B cell (primary cell): ENCODE data around the gene SPEG. TPM values are rescaled to one million over a fixed set of nuclear protein-coding genes. Genes with fewer than 3 reads are reported as not detected.

ENCODE experiments used
- ATAC-seq: fragments of 200-7000 bp; cut with Tn5 transposase; one replicate; pipeline ENCODE4 v1.10.0; 2021; ENCODE audit warnings: low read depth, mild to moderate bottlenecking, moderate number of reproducible peaks, moderate library complexity
- CTCF ChIA-PET: fragments of 350-600 bp; sonication (Branson Sonifier 250); formaldehyde crosslinking; loops from one replicate; lab custom pipeline; 2021; ENCODE audit warnings: antibody characterized with exemption, inconsistent platforms; lab: Charles Lee
- POLR2A ChIA-PET: fragments of 350-600 bp; sonication (Branson Sonifier 250); formaldehyde crosslinking; loops from one replicate; lab custom pipeline; 2021; ENCODE audit warnings: antibody characterized with exemption; lab: Charles Lee
- DNase-seq: peaks from one replicate; pipeline ENCODE4 v3.0.0; 2013
- H2AFZ ChIP-seq: 2 replicates; pipeline ENCODE4 v1.6.1; 2012; ENCODE audit warnings: mild to moderate bottlenecking, low read depth, low read length; ENCODE audit not compliant: insufficient read depth, poor library complexity, severe bottlenecking
- H3K27ac ChIP-seq, 2 donors: 1 replicate in 1 of 2; 2 replicates in 1 of 2; pipeline ENCODE4 v1.5.1; 2012 to 2013; ENCODE audit warnings: low read length in 2 of 2, mild to moderate bottlenecking in 2 of 2, moderate library complexity in 1 of 2
- H3K27me3 ChIP-seq, 4 experiments: fragments of 200-600 bp in 1 of 4; sonication (generic) in 1 of 4; replicated peaks in 1 of 4; 1 replicate in 2 of 4; 2 replicates in 2 of 4; pipeline versions ENCODE4 v1.6.1 to v1.7.0; 2013 to 2016; ENCODE audit warnings: low read length in 3 of 4, mild to moderate bottlenecking in 2 of 4, mixed read lengths in 1 of 4, moderate library complexity in 1 of 4; ENCODE audit not compliant: insufficient read depth in 4 of 4, control insufficient read depth in 3 of 4; ENCODE audit errors: control extremely low read depth in 1 of 4
- H3K36me3 ChIP-seq, 2 experiments: replicated peaks in 1 of 2; 1 replicate in 1 of 2; 2 replicates in 1 of 2; pipeline versions ENCODE4 v1.6.1 to v1.7.1; 2013; ENCODE audit warnings: low read length in 1 of 2; ENCODE audit not compliant: insufficient read depth in 2 of 2, control insufficient read depth in 1 of 2; ENCODE audit errors: control extremely low read depth in 1 of 2, extremely low read depth in 1 of 2
- H3K4me1 ChIP-seq, 2 donors: fragments of 200-600 bp in 1 of 2; sonication (generic) in 1 of 2; 1 replicate in 1 of 2; 2 replicates in 1 of 2; pipeline versions ENCODE4 v1.5.1 to v1.6.1; 2013 to 2017; ENCODE audit warnings: low read length in 2 of 2; ENCODE audit not compliant: control insufficient read depth in 2 of 2, insufficient read depth in 2 of 2
- H3K4me2 ChIP-seq: replicated peaks from 2 replicates; pipeline ENCODE3; 2012; ENCODE audit warnings: mild to moderate bottlenecking, low read depth, low read length; ENCODE audit not compliant: poor library complexity, severe bottlenecking
- H3K4me3 ChIP-seq, 5 experiments: fragments of 200-600 bp in 1 of 5; sonication (generic) in 1 of 5; 1 replicate in 3 of 5; 2 replicates in 2 of 5; pipeline versions ENCODE4 v1.5.1 to v1.7.0; 2011 to 2016; ENCODE audit warnings: low read length in 4 of 5, mild to moderate bottlenecking in 4 of 5, low read depth in 2 of 5, control low read depth in 1 of 5, moderate library complexity in 1 of 5; ENCODE audit not compliant: insufficient read depth in 1 of 5; ENCODE audit errors: control extremely low read depth in 1 of 5, extremely low read depth in 1 of 5
- H3K79me2 ChIP-seq: fragments of 200-600 bp; sonication (generic); one replicate; pipeline ENCODE4 v1.6.0; 2016; ENCODE audit warnings: low read length; ENCODE audit not compliant: control insufficient read depth, insufficient read depth
- H3K9ac ChIP-seq: fragments of 200-600 bp; sonication (generic); 2 replicates; pipeline ENCODE4 v1.6.1; 2017; ENCODE audit warnings: mild to moderate bottlenecking, low read length, moderate library complexity
- H3K9me3 ChIP-seq, 3 donors: one replicate each; pipeline versions ENCODE4 v1.6.1 to v1.7.1; 2013; ENCODE audit warnings: low read length in 2 of 3; ENCODE audit not compliant: control insufficient read depth in 2 of 3, insufficient read depth in 1 of 3; ENCODE audit errors: control extremely low read depth in 1 of 3
- H4K20me1 ChIP-seq: 2 replicates; pipeline ENCODE4 v1.6.0; 2012; ENCODE audit warnings: mild to moderate bottlenecking, low read length; ENCODE audit not compliant: insufficient read depth, control insufficient read depth, poor library complexity, severe bottlenecking
- H3K27ac Mint-ChIP-seq: one replicate; pipeline ENCODE4 v1.8.0; 2021; ENCODE audit warnings: mixed read lengths
- H3K27me3 Mint-ChIP-seq: one replicate; pipeline ENCODE4 v1.8.0; 2021; ENCODE audit warnings: mixed read lengths
- H3K4me1 Mint-ChIP-seq: one replicate; pipeline ENCODE4 v1.8.0; 2021; ENCODE audit warnings: mixed read lengths
- H3K4me3 Mint-ChIP-seq: one replicate; pipeline ENCODE4 v1.8.0; 2021; ENCODE audit warnings: mixed read lengths
- H3K9me3 Mint-ChIP-seq: one replicate; pipeline ENCODE4 v1.8.0; 2022; ENCODE audit warnings: mixed read lengths; ENCODE audit not compliant: insufficient read depth
- CTCF ChIP-seq: fragments of 200-600 bp; IDR thresholded peaks from one replicate; pipeline ENCODE4 v1.8.0; 2022; ENCODE audit warnings: antibody characterized with exemption, mild to moderate bottlenecking
- EZH2 ChIP-seq: IDR thresholded peaks from 2 replicates; pipeline ENCODE4 v1.6.1; 2012; ENCODE audit warnings: borderline replicate concordance, low read depth, mild to moderate bottlenecking, moderate library complexity, low read length; ENCODE audit not compliant: insufficient read depth, poor library complexity, severe bottlenecking
- WGBS: methylation state at CpG from one replicate; pipeline ENCODE4 v1.1.5; 2013; ENCODE audit warnings: missing lambda C conversion rate; ENCODE audit not compliant: insufficient coverage; 5-methylcytosine and 5-hydroxymethylcytosine counted together
- intact Hi-C: fragments of 100-400 bp; cut with micrococcal nuclease; formaldehyde crosslinking; loops from one replicate; pipeline ENCODE4 v1.10.0; 2022
- polyA plus RNA-seq: library from polyadenylated mRNA; depleted of rRNA; stranded (reverse); fragments of >200 nt; gene quantifications from 2 replicates; pipeline ENCODE4 v1.2.3, GENCODE V29; 2012
- total RNA-seq, 2 donors: library from RNA; stranded (reverse); fragments of 120-200 nt in 1 of 2; gene quantifications; 1 replicate in 1 of 2; 2 replicates in 1 of 2; pipeline versions ENCODE4 v1.2.3 to v1.2.4, GENCODE V29; 2013 to 2022

Gene SPEG
- total and polyA plus RNA-seq, 2 donors (not counting 1 experiment from before 2014, with no cell fraction given): 0.03 to 0.74 TPM

GRCh38 chr2:219510512-219511135, 76.0 kb downstream of the SPEG start:
- Histone ChIP-seq H2AFZ (no peak overlapping the region), H3K4me1 (peaks cover 15 to 30% of the 10 kb centered on the region in 2 donors), H3K36me3 (peaks cover 0 to 11% of the 10 kb centered on the region in 2 experiments), H3K27me3 (peaks cover 0 to 74% (median 19%) of the 10 kb centered on the region in 4 experiments), H3K79me2 (no peaks in the 10 kb centered on the region), H3K27ac (no peak overlapping the region), H4K20me1 (no peaks in the 10 kb centered on the region), H3K9ac (no peak overlapping the region), H3K9me3 (peaks cover 0 to 18% (median 0%) of the 10 kb centered on the region in 3 donors), H3K4me3 (no peak overlapping the region), H3K4me2 (peak overlapping the region; percentile 64)
- POLR2A ChIA-PET: no interaction called here
- intact Hi-C loops: no loop called here
- Mint-ChIP-seq H3K27ac (no peak overlapping the region), H3K9me3 (no peaks in the 10 kb centered on the region), H3K4me3 (peak overlapping the region; percentile 69), H3K4me1 (peaks cover 26% of the 10 kb centered on the region), H3K27me3 (peaks cover 50% of the 10 kb centered on the region)
- DNase-seq: no peak
- CTCF ChIA-PET: interaction anchor here (0.9 to 2.7 kb wide), 14 partner anchors 9 to 132 kb away, joined by 3 to 15 read pairs (median 4); partner anchors contain the start of gene GMPPA
- ATAC-seq: no peak
- TF ChIP-seq EZH2: no peak
- no peak for TF ChIP-seq CTCF
- WGBS: 21% methylated on average over 17 of the region's 22 CpGs
